GM18508 (cell line): ENCODE data around the gene SLC39A11.
A peak's percentile ranks its signal among the peaks of the same experiment; 100 is the strongest.

Source experiments
- ATAC-seq: cut with Tn5 transposase; IDR thresholded peaks from one replicate; pipeline ENCODE4 v1.9.1; 2021; ENCODE audit warnings: moderate number of reproducible peaks; ENCODE audit not compliant: insufficient read depth, unreplicated experiment

SLC39A11 gene

DNA sequence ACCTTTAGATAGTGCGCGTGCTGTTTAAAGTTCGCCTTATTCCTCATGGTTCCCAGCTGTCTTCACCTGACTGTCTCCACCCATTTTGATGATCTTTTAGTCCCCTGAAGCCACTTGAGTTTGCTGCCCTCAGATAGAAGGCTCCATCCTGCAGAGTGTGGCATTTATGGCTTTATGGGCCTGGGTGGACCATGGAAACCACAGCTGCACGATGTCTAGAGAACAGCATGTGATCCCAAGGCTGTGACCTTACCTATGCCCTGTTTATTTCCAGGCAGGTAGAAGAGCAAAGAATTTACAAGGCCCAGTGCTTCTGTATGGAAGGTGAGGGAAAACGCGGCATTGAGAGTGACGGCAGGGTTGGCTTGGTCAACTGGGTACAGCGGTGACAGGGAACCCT is 356.9 kb downstream of the SLC39A11 start:
- ATAC-seq = no peak

DNA sequence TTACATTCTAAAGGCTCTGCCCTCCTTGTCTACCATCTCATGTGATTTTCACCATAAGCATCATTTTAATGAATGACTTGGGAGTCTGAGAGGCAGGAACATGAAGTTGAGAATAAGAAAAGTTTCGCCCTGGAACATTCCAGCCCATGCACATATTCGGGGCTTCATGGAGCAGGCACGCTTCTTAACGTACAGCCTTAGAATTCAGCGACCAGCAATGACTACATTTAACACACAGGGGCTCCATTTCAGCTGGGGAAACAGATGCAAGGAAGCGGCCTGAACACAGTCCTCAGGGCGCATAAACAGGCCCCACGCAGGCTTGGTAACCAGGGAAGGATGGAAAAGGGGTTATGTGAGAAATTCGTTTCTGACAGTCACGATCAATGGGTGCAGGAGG is 357.4 kb downstream of the SLC39A11 start:
- no peak for ATAC-seq

- ATAC-seq = no peak
These were observed 357.9 kb downstream of the SLC39A11 start for GRCh38 chr17:72734613-72735012.

DNA sequence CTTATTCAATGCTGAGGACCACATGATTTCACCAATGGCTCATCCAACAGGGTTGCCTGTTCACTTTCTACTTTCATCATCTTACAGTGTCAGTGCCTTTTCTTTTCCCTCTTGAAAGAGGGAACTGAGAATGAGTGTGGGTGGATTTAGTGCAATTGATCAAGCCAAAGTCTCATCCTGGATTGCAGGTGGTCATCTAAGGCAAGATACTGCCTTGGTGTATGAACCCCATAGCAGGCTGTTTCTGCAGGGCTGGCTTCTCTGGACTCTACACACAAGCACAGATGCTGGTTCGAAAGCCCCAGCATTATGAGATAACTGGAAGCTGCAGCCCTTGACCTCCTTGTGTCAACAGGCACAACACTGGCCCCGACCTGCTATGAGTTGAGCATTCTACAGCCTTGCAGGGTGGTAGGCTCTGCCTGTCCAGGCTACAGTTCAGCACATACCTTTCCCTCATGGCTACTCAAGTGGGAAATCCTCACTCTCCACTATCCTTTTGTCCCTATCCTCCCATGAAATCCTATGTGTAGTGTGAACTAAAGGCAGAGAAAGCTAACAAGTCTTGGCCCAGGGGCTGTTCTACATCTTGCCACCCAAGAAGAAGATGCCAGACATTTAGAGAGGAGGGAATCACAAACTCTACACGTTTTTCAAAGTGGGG is 358.7 kb downstream of the SLC39A11 start:
- peak; percentile 65 for ATAC-seq

DNA sequence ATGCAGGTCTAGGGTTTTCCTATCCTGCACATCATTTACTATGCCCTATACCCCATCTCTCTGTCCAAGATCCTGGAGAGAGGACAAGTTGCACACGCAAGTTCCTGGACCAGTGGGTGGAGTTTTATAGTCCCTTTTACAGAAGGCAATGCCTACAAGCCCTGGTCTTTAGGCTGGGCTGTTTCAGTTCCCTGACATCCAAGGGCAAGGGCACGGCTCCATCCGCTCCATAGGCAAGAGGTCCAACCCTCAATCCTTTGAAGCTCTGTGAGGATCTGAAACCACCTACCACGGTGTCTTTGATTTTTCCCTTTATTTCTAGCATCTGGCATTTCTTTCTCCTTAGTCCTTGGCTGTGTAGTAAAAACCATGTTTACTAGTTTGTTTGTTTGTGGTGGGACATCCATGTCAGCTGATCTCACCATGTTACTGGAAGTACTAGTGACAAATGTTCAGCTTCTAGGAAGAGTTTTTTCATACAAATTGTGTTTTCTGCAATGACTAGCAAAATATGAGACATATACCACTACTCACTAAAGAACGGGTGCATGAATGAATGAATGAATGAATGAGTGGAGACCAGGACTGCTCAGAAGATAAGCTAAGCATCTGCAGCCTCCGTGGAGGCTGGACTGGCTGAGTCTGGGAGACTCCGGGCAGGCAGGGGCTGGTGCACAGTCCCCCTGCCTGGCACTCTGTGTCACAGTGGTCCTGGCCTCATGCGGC is 359.4 kb downstream of the SLC39A11 start:
- ATAC-seq = no peak

GRCh38 chr17:72730077-72730476 is 362.4 kb downstream of the SLC39A11 start:
- ATAC-seq = no peak

DNA sequence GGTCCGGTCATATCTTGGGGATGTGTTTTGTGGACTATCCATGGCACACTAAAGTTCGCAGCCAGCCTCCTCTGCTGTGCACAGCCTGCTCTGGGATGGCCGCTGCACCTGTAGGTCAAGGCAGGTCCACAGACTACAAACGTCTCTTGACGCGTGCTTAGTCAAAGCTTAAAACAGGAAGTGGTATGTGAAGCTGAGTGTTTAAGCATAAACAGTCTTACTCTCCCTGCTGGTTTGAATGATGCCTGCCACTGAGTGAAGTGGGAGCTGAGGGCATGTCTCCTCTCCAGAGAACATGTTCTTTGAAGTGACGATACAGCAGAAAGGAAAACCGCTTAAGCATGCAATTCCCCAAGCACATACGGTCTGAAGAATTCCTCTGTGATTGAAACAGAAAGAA is 365.6 kb downstream of the SLC39A11 start:
- ATAC-seq = peak; percentile 91

DNA sequence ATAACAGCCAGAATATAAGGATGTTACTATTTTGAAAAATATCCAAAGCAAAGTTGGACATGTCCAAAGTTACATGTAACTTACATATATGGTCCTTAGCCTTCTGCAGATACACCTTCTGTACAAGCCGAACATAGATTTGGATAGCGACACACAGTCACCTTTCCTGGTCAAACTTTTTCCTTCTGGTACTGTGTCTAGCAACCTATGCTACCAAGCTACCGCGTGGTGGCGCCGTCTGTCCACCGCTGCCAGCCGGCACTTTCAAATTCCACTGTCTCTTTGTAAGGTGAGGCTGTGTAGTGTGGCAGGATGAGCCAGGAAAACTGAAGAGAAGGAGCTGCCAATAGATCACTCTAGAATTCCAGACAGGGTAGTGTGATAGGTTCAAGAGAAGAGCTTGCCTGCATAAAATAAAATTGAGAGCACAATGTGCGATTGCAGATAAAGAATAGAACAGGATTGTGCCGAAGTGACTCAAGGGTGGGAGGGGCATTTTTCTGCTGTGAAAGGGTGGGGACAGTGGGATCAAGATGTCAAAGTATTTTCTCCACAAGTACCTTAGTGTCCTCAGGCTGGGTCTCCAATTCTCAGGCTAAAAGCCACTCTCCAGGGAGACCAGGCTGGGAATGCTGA is 366.9 kb downstream of the SLC39A11 start:
- no peak for ATAC-seq

- no peak for ATAC-seq
These were observed 368.2 kb downstream of the SLC39A11 start for GRCh38 chr17:72724267-72724666.

GRCh38 chr17:72723711-72724110 is 368.8 kb downstream of the SLC39A11 start:
- no peak for ATAC-seq

DNA sequence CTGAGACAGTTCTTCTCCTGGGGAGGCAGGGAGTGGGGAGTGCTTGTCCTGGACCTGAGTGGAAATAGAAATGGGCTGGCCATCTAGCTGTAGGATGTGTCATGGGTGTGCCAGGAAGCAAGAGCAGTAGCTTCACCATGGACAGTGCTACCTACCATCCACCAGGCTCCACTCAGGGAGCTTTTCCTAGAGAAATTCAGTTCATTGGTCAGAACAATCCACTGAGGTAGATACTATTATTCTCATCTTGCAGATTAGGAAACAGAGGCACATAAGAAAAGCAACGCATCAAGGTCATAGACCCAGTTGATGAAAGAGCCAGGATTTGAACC is 372.0 kb downstream of the SLC39A11 start:
- ATAC-seq = no peak

GRCh38 chr17:72719578-72720493 is 372.7 kb downstream of the SLC39A11 start:
- no peak for ATAC-seq

DNA sequence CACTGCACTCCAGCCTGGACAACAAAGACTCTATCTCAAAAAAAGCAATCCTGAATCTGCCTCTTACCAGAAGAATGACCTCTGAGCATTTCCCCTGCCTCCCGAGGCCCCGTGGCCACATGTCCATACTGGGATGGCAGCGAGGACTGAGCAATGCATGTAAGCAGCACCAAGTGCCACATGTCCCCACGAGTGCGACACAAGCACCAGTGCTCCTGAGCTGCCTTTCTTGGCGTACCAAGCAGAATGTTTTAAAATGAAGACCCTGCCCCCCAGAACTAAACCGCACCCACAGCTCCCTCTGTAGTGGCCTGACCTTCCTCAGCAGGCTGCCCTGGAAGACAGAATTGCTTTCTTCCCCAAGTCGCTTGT is 373.3 kb downstream of the SLC39A11 start:
- ATAC-seq = no peak

DNA sequence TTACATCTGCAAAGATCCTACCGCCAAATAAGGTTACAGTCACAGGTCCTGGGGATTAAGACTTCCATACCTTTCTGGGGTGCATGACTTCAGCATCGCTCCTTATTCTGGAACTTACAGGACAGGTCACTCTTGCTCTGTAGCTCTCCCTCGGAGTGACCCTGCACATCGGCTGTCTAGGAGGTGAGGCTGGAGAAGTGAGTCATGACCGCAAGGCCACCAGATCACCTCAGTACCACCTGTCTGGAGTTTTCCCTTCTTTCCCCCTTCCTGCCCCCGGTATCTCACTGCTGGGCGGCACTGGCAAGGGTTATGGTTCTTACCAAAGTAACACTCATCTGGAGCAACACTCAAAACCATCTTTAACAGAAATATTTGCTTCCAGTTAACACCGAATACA is 374.8 kb downstream of the SLC39A11 start:
- no peak for ATAC-seq

- ATAC-seq = no peak
These were observed 375.2 kb downstream of the SLC39A11 start for GRCh38 chr17:72717276-72717675.

DNA sequence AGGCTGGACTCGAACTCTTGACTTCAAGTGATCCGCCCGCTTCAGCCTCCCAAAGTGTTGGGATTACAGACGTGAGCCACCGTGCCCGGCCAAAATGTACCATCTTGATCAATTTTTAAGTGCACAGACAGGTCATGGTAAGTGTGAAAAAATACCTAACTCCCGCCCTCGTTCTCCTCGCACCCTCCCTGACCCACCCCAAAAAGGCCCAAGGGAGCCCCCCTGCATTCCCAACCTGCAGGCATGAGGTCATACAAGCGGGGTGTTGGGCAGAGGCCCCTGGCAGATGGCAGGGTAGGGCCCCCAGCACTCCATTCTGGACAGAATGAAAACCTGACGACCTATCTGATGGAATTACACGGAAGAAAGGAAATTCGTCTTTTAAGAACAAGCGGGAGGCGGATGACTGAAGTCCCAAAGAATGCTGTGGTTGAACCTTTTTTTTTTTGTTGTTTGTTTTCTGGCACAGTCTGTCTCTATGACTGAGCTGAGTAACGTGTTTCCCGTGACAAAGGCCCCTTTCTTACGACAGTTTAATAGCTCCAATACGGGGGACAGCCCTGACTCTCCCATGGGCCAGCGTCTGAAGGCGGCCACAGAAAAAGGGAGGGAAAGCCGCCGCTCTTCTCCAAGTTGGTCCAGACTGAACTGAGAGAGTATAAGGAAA is 376.4 kb downstream of the SLC39A11 start:
- ATAC-seq = no peak

GRCh38 chr17:72714357-72714966 is 378.0 kb downstream of the SLC39A11 start:
- ATAC-seq = no peak

DNA sequence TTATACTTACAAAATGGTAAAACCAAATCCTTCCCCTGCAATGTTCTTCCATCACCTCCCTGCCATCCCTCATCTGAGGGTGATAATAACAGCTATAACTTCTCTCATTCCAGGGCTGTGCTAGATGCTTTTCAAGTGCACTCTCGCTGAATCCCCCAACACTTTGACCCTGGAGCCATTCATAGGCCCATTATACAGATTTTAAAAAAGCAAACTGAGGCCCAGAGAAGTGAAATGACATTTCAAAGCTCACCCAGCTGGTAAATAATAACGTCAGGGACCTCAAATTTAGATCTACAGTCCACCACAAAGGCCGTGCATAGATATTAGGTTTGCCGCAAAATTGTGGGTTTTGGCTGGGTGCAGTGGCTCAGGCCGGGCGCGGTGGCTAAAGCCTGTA is 378.8 kb downstream of the SLC39A11 start:
- ATAC-seq = no peak

DNA sequence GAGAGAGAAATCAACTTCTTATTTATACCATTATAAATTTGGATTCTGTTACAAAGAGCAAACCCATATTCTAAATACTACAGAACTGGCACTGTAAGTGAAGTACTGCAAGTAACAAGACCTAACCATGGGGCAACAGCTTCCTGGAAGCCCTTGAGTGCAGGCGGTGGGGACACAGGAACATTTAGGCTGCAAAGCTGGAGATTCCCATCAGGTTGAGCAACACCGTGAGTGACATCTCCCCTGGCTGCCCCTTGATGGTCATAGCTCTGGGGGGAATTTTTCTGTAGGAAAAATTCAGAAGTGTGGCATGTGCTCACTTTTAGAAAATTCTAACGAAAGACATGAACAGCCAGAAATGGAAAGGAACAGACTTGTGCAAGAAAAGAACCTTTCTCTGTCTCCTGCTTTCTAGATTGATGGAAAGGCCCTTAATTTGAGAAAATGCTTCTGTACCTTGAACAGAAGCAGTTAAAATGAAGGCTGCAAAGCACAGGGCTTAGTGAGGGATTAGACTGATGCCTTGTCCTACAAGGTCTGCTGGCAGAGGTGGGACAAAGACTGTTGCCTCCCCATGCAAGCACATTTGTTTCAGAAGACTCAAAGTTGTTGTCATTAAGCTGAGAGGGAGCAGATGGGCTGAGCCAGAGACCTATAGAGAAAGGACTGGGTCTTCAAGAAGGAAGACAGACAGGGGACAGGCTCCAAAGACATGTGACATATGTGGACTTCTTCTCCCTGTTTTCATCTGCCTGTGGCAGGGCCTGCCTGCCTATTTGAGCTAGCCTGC is 380.8 kb downstream of the SLC39A11 start:
- ATAC-seq = no peak
